Gastrocnemius medialis (tissue), 4 donors: ENCODE results near the gene FAM50A.

Experiments
- CTCF ChIP-seq, 5 experiments: fragments of 450-650 bp in 3 of 5; fragments of 200-600 bp in 2 of 5; sonication (generic) in 2 of 5; IDR thresholded peaks in 4 of 5; conservative IDR thresholded peaks in 1 of 5; 1 replicate in 4 of 5; 2 replicates in 1 of 5; pipeline ENCODE4 v1.5.1; 2016 to 2019; ENCODE audit warnings: antibody characterized with exemption in 5 of 5, mild to moderate bottlenecking in 3 of 5, moderate library complexity in 3 of 5
- POLR2A ChIP-seq, 2 donors: fragments of 450-650 bp; IDR thresholded peaks; one replicate each; pipeline ENCODE4 v1.6.1; 2017; ENCODE audit warnings: antibody characterized with exemption in 2 of 2, mild to moderate bottlenecking in 2 of 2, moderate library complexity in 2 of 2

- TF ChIP-seq CTCF (IDR thresholded peaks at IDR 0.05 in 4 of 5, conservative IDR thresholded peaks at IDR 0.05 in 1 of 5) (no peak), POLR2A (IDR thresholded peaks at IDR 0.05) (no peak)
Measured at GRCh38 chrX:154473683-154474082, 29.7 kb downstream of the FAM50A start.
